WERI-Rb-1 (cell line): ENCODE measurements around the gene ZNF507.

Experiments used
- DNase-seq: peaks from one replicate; pipeline ENCODE4 v3.0.0-alpha.2; 2020
- H3K27ac ChIP-seq: fragments of 250-450 bp; sonication (Bioruptor Pico); 2 replicates; pipeline ENCODE4 v1.5.1; 2020; ENCODE audit warnings: mild to moderate bottlenecking, moderate library complexity
- H3K27me3 ChIP-seq: fragments of 250-450 bp; sonication (Bioruptor Pico); 2 replicates; pipeline ENCODE4 v1.5.1; 2021; ENCODE audit warnings: mild to moderate bottlenecking, low read depth, moderate library complexity; ENCODE audit not compliant: insufficient read depth, severe bottlenecking
- H3K36me3 ChIP-seq: fragments of 250-450 bp; sonication (Bioruptor Pico); 2 replicates; pipeline ENCODE4 v1.5.1; 2020; ENCODE audit warnings: mild to moderate bottlenecking, moderate library complexity
- H3K4me3 ChIP-seq: 2 replicates; pipeline ENCODE4 v1.5.1; 2011; ENCODE audit warnings: low read depth, mild to moderate bottlenecking, control low read depth, low read length
- H3K9me3 ChIP-seq: fragments of 250-450 bp; sonication (Bioruptor Pico); 2 replicates; pipeline ENCODE4 v1.5.1; 2021; ENCODE audit warnings: mild to moderate bottlenecking, moderate library complexity; ENCODE audit not compliant: severe bottlenecking
- TF ChIP-seq, protein P1 (sequence below): IDR thresholded peaks from 2 replicates; pipeline ENCODE4 v1.5.1; 2011; ENCODE audit warnings: low read depth, mild to moderate bottlenecking, control low read depth, inconsistent platforms, low read length

The ZNF507 gene

GRCh38 chr19:32357720-32358119, 12.3 kb downstream of the ZNF507 start:
- Histone ChIP-seq H3K9me3 (no peaks in the 10 kb centered on the region), H3K27ac (no peak overlapping the region), H3K36me3 (peaks cover 75% of the 10 kb centered on the region), H3K27me3 (no peaks in the 10 kb centered on the region), H3K4me3 (no peak overlapping the region)
- TF ChIP-seq, protein P1, sequence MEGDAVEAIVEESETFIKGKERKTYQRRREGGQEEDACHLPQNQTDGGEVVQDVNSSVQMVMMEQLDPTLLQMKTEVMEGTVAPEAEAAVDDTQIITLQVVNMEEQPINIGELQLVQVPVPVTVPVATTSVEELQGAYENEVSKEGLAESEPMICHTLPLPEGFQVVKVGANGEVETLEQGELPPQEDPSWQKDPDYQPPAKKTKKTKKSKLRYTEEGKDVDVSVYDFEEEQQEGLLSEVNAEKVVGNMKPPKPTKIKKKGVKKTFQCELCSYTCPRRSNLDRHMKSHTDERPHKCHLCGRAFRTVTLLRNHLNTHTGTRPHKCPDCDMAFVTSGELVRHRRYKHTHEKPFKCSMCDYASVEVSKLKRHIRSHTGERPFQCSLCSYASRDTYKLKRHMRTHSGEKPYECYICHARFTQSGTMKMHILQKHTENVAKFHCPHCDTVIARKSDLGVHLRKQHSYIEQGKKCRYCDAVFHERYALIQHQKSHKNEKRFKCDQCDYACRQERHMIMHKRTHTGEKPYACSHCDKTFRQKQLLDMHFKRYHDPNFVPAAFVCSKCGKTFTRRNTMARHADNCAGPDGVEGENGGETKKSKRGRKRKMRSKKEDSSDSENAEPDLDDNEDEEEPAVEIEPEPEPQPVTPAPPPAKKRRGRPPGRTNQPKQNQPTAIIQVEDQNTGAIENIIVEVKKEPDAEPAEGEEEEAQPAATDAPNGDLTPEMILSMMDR: no peak
- no peak for DNase-seq

DNA sequence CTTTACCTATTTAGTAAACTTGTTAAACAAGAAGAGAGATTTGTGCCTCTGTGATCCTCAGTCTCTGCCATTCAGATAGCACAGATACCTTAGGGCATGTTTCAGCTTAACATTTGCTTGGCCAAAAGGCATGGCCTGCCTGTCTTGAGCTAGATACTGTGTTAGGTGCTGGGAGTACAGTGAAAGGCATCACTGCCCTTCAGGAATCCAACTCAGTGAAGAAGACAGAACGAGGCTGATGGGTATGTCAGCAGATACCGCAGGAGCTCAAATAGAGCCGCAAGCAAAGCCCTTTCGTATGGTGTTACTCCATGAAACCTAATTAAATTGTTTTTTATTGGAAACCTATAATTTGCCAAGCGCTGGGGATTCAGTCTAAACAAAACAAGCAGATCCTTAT, 12.9 kb downstream of the ZNF507 start:
- TF ChIP-seq, protein P1: no peak
- H3K4me3 ChIP-seq: no peak overlapping the region
- H3K36me3 ChIP-seq: peaks cover 71% of the 10 kb centered on the region
- no peaks in the 10 kb centered on the region for H3K9me3 ChIP-seq
- no peak overlapping the region for H3K27ac ChIP-seq
- H3K27me3 ChIP-seq: no peaks in the 10 kb centered on the region
- no peak for DNase-seq

GRCh38 chr19:32359581-32359980, 14.2 kb downstream of the ZNF507 start:
- no peaks in the 10 kb centered on the region for H3K9me3 ChIP-seq
- H3K4me3 ChIP-seq: no peak overlapping the region
- peaks cover 66% of the 10 kb centered on the region for H3K36me3 ChIP-seq
- TF ChIP-seq, protein P1: no peak
- H3K27me3 ChIP-seq: no peaks in the 10 kb centered on the region
- no peak overlapping the region for H3K27ac ChIP-seq
- no peak for DNase-seq

DNA sequence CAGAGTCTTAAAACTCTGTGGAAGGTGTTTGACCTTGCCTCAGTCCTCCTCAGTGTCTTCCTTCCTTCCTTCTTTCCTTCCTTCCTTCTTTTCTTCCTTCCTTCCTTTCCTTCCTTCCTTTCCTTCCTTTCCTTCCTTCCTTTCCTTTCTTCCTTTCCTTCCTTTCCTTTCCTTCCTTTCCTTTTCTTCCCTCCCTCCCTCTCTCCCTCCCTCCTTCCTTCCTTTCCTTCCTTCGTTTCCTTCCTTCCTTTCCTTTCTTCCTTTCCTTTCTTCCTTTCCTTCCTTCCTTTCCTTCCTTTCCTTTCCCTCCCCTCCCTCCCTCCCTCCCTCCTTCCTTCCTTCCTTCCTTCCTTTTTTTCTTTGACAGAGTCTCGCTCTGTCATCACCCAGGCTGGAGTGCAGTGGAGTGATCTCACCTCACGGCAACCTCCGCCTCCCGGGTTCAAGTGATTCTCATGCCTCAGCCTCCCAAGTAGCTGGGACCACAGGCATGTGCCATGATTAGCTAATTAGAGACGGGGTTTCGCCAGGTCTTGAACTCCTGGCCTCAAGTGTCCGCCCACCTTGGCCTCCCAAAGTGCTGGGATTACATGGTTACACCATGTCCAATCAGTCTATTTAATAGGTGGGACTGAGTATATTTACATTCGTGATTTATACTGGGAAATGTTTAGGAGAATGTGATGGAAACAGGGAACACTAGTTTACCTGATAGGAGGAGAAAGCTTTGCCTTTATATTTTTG, 16.3 kb downstream of the ZNF507 start:
- H3K27ac ChIP-seq: no peak overlapping the region
- H3K4me3 ChIP-seq: no peak overlapping the region
- no peaks in the 10 kb centered on the region for H3K9me3 ChIP-seq
- no peak for DNase-seq
- no peaks in the 10 kb centered on the region for H3K27me3 ChIP-seq
- TF ChIP-seq, protein P1: no peak
- peaks cover 61% of the 10 kb centered on the region for H3K36me3 ChIP-seq

DNA sequence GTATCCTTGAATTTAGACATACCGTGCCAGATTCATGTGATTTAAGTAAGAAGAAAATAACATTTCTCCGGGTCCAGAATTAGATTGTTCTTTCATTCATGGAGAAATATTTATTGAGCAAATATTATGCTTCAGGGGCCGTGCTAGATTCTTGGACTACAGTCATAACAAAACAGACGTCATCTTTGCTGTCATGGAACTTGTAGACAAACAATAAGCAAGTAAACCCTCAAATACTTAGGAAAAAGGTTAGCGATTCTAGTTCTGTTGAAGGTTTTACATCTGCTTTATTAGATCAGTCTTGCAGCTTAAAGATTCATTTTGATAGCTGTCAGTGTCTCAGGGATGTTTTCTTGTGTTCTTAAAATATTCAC, 16.9 kb downstream of the ZNF507 start:
- H3K27me3 ChIP-seq: no peaks in the 10 kb centered on the region
- no peak overlapping the region for H3K4me3 ChIP-seq
- H3K27ac ChIP-seq: no peak overlapping the region
- H3K36me3 ChIP-seq: peaks cover 61% of the 10 kb centered on the region
- TF ChIP-seq, protein P1: no peak
- DNase-seq: no peak
- no peaks in the 10 kb centered on the region for H3K9me3 ChIP-seq

DNA sequence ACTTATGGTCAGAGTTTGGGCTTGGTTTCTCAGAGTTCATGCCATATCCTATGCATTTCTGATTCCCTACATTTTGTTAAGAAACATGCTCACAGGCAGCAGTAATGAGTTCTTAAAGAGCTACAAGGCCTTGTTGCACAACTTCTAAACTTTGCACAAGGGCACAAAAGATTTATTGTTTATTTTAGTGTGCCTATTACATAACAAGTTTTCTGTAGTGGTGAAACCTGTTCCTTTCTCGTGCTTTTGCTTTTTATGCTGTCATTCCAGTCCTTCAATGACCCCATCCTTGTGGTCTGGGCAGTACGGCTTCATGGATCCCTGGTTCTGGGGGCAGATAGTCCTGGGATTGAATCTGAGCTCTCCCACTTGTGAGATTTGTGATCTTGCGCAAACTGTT, 17.8 kb downstream of the ZNF507 start:
- no peak for DNase-seq

More for the DNA sequence above, 17.8 kb downstream of the ZNF507 start:
- H3K27me3 ChIP-seq: no peaks in the 10 kb centered on the region
- no peak overlapping the region for H3K27ac ChIP-seq
- H3K36me3 ChIP-seq: peaks cover 57% of the 10 kb centered on the region
- TF ChIP-seq, protein P1: no peak
- H3K4me3 ChIP-seq: no peak overlapping the region
- no peaks in the 10 kb centered on the region for H3K9me3 ChIP-seq
